ENCODE data around the gene ENPP7. TPM values are rescaled to one million over a fixed set of nuclear protein-coding genes. Genes with fewer than 3 reads are reported as not detected.

The ENPP7 gene
- total RNA-seq, 1 donor from 2014 or later: not detected

GRCh38 chr17:79720705-79721292 is 9.9 kb upstream of the ENPP7 start:
- no peak for TF ChIP-seq CTCF (conservative IDR thresholded peaks at IDR 0.05)
- no peak overlapping the region for H3K4me3 Mint-ChIP-seq

GRCh38 chr17:79721993-79722671 is 8.6 kb upstream of the ENPP7 start:
- H3K4me1 Mint-ChIP-seq: peaks cover 22% of the 10 kb centered on the region
- H3K36me3 Mint-ChIP-seq (ENCODE audit: low read depth): no peaks in the 10 kb centered on the region
- H3K9me3 Mint-ChIP-seq: no peaks in the 10 kb centered on the region
- TF ChIP-seq CTCF (conservative IDR thresholded peaks at IDR 0.05): peak; percentile 58
- no peak overlapping the region for H3K4me3 Mint-ChIP-seq
- DNase-seq (ENCODE audit: low read depth, low spot score): no peak
- no peak overlapping the region for H3K27ac Mint-ChIP-seq (ENCODE audit: unreplicated experiment)
- H3K27me3 Mint-ChIP-seq (ENCODE audit: low read depth): no peaks in the 10 kb centered on the region

More at GRCh38 chr17:79720705-79721292, 9.9 kb upstream of the ENPP7 start:
- Mint-ChIP-seq H3K27ac (ENCODE audit: unreplicated experiment) (no peak overlapping the region), H3K4me1 (peaks cover 22% of the 10 kb centered on the region), H3K27me3 (ENCODE audit: low read depth) (no peaks in the 10 kb centered on the region), H3K9me3 (no peaks in the 10 kb centered on the region), H3K36me3 (ENCODE audit: low read depth) (no peaks in the 10 kb centered on the region)
- no peak for DNase-seq (ENCODE audit: low read depth, low spot score)

GRCh38 chr17:79722787-79723186 is 8.0 kb upstream of the ENPP7 start:
- no peak for DNase-seq (ENCODE audit: low read depth, low spot score)
- Mint-ChIP-seq H3K4me3 (no peak overlapping the region), H3K27me3 (ENCODE audit: low read depth) (no peaks in the 10 kb centered on the region), H3K4me1 (peaks cover 25% of the 10 kb centered on the region), H3K9me3 (no peaks in the 10 kb centered on the region), H3K36me3 (ENCODE audit: low read depth) (no peaks in the 10 kb centered on the region), H3K27ac (ENCODE audit: unreplicated experiment) (no peak overlapping the region)
- TF ChIP-seq CTCF (conservative IDR thresholded peaks at IDR 0.05): no peak

- Mint-ChIP-seq H3K36me3 (ENCODE audit: low read depth) (no peaks in the 10 kb centered on the region), H3K9me3 (no peaks in the 10 kb centered on the region), H3K4me1 (peaks cover 32% of the 10 kb centered on the region), H3K4me3 (peak overlapping the region; percentile 57), H3K27ac (ENCODE audit: unreplicated experiment) (peak overlapping the region; percentile 97), H3K27me3 (ENCODE audit: low read depth) (no peaks in the 10 kb centered on the region)
- DNase-seq (ENCODE audit: low read depth, low spot score): peak; percentile 78
- no peak for TF ChIP-seq CTCF (conservative IDR thresholded peaks at IDR 0.05)
Measured at GRCh38 chr17:79728169-79728907, 2.4 kb upstream of the ENPP7 start.

GRCh38 chr17:79728908-79729471 is 1.8 kb upstream of the ENPP7 start:
- H3K27me3 Mint-ChIP-seq (ENCODE audit: low read depth): no peaks in the 10 kb centered on the region
- H3K4me3 Mint-ChIP-seq: no peak overlapping the region
- H3K36me3 Mint-ChIP-seq (ENCODE audit: low read depth): no peaks in the 10 kb centered on the region
- no peaks in the 10 kb centered on the region for H3K9me3 Mint-ChIP-seq
- no peak for TF ChIP-seq CTCF (conservative IDR thresholded peaks at IDR 0.05)
- H3K4me1 Mint-ChIP-seq: peaks cover 26% of the 10 kb centered on the region
- peak overlapping the region; percentile 41 for H3K27ac Mint-ChIP-seq (ENCODE audit: unreplicated experiment)
- no peak for DNase-seq (ENCODE audit: low read depth, low spot score)
